ENCODE data around the gene EARS2.

EARS2 gene

DNA sequence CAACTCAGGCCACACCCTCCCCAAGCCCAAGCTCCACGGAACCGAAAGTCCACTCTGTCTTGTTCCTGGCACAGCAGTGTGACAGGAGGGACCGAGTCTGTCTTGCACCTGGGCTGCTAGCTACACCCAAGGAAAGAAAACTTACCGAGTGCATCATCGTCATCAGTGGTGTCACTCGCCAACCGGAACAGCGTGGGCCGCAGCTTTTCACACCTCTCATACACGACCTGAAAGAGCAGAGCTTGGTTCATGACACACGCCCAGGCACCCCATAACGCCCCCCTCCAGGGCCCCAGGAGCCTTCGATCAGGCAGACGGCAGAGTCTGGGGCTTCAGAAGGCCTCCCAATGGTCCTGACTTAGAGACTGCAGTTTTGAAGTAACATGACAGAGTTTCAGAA, 74.4 kb downstream of the EARS2 start:
- DNase-seq (ENCODE audit: low spot score): no peak

DNA sequence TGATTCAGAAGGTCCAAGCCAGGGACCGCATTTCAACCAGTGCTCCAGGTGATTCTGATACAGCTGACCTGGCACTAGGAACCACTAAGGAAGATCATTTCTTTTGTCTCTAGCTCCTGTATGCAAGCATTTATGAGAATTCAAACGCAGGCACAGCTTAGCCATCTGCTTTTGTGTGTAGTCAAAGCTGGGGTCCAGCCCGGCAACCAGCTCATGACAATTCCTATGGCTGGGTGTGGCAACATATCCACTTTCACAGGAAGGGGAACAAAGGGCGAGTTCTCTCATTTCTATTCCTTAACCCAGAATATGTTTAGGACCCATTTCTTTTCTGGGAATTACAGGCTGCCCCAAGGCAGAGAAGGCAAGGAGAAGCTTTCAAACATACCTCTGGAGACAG, 76.9 kb downstream of the EARS2 start:
- no peak for DNase-seq (ENCODE audit: low spot score)

DNA sequence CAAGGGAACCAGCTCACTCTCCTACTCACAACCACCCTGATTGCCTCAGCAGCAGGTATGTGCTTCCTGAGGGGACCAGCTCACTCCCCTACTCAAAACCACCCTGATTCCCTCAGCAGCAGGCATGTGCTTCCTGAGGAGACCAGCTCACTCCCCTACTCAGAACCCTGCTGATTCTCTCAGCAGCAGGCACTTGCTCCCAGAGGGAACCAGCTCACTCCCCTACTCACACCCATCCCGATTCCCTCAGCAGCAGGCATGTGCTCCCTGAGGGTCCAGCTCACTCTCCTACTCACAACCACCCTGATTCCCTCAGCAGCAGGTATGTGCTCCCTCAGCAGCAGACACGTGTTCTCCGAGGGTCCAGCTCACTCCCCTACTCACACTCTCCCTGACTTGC, 78.0 kb downstream of the EARS2 start:
- DNase-seq (ENCODE audit: low spot score): no peak

DNA sequence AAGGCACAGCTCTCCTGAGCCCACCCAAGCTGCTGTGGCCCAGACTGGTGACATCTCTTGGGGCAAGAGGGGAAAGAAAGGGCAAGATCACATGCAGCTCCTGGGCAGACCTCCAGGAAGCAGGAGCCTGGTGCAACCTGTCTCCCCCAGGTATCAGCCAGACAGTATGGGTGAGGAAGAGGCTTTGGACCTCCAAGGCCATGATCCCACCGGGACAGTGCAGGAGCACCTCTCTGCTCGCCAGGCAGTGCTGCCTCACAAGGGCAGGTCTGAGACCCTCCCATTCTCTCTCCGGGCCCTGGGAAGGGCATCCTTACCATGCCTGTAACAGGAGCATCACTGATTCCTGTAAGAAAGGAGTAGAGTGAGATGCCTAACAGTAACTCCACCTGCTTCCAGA, 78.6 kb downstream of the EARS2 start:
- no peak for DNase-seq (ENCODE audit: low spot score)

DNA sequence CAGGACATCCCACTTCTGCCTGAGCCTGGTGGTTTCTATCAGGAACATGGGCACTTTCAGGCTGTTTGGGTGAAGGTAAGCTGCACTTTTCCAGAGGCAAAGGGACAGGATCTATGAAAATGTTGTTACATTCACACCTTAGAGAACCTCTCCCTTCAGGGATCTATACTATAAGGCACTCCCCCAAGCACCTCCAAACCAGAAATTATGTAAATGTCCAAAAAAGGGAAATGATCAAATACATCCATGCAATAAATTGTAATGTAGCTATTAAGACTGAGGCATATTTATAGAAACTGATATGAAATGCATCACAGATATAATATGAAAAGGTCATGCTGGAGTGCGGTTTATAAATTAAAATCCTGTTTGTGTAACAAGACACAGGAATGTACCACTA, 80.9 kb downstream of the EARS2 start:
- DNase-seq (ENCODE audit: low spot score): no peak
